K562 treated with DMSO at 1 percent for 48 hours (cell line): ENCODE data around the gene EIF4EBP3. TPM values are rescaled to one million over a fixed set of nuclear protein-coding genes. Genes with fewer than 3 reads are reported as not detected.

Experiments used
- total RNA-seq: library from RNA; unstranded; fragments of 300-600 nt; gene quantifications from 2 replicates; pipeline ENCODE4 v1.2.3, GENCODE V29; 2022; ENCODE audit warnings: low replicate concordance; ENCODE audit errors: extremely low read depth

The EIF4EBP3 gene
- not detected in 2 replicates for total RNA-seq

DNA sequence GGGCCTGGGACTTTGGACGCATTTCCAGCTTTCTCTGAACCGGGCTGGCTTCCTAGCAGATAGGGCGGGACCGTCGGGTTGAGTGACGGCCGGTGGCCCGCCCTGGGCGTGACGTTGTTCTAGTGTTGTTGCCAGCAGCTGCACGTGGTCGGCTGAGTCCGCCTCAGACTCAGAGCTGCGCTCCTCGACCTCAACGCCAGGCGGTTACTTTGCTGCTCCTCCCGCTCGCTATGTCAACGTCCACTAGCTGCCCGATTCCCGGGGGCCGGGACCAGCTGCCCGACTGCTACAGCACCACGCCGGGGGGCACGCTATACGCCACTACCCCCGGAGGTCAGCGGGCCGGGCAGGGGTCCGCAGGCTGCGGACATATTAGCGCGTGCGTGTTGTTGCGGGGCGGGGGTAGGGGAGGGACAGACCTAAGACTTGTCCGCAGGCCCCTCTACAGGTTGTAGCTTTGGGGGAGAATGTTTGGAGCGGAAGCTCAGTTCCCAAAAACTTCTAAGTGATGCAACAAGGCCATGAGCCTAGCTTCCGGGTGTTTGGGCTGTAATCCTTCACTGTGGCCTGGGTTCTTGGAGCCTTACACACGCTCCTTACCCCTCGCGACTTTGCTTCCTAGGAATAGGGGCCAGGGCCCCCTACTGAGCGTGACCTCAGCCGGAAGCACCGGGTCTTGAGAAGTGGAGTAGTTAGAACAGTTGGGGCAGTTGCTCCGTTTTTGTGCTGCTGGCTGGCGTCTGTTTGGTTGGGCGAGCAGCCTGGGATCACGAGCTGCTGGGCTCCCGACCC is at the start of gene EIF4EBP3:
Gene EIF4EBP3 (plus strand): TSS at position 155 of the 792 bp plus-strand sequence. CDS start 76 bp downstream, at position 231.

GRCh38 chr5:140557136-140557805 is 9.8 kb downstream of the EIF4EBP3 start, which contains the start of gene SRA1:
TSS of gene SRA1 (minus strand) at chr5:140557473. CDS start at chr5:140557452, 21 bp downstream.

DNA sequence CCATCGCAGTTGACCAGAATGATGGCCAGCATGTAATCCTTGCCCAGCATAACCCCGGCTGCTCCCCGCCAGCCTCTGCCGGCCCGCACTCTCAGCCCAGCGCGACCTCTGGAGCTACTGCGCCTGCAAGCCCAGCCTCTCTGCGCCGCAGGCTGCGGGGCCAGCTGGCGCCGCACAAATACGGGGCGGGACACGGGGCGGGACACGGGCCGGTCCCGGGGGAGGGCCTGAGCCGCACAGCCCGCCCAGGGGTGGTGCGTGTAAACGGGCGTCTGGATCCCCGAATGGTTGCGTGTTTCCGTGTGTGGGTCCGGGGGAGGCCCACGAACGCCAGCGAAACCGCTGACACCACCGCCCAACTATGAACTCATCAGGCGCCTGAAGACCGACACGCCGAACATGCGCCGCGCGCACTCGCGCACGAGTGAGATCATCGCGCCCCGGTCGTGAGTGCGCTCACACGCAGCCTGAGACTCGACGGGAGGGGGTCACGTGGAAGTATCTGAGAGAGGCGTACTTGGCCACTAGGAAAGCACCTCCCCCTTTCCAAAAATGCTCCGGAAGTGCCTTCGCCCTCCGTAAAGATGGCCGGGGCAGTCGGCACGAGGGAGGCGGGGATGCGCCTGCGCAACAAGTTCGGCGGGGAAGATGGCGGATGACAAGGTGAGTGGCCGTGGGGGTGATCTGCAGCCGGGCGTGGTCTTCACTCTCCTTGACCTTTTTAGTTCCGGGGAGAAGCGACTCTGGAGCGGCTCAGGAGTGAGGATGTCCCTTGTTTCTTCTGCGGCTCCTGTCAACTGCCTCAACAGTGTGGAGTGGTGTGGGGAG is 16.9 kb downstream of the EIF4EBP3 start, which contains the start of the genes APBB3 and SLC35A4:
Gene APBB3 (minus strand): TSS at position 403 of the 828 bp plus-strand sequence. CDS start 353 bp downstream, at position 50.
Gene SLC35A4 (plus strand): TSS at position 633 of the 828 bp plus-strand sequence. CDS start 2,342 bp downstream, outside the sequence.

Other genes starting within 250 kb of the EIF4EBP3 start
- gene PFDN1, start 244.6 kb upstream of the EIF4EBP3 start, total RNA-seq: not detected in 2 replicates
- not detected in 2 replicates for gene HBEGF, start 201.1 kb upstream of the EIF4EBP3 start, total RNA-seq
- gene SLC4A9, start 187.5 kb upstream of the EIF4EBP3 start, total RNA-seq: not detected in 2 replicates
- not detected in 2 replicates for gene ANKHD1, start 145.8 kb upstream of the EIF4EBP3 start, total RNA-seq
- gene SRA1, start 9.8 kb downstream of the EIF4EBP3 start, total RNA-seq: not detected in 2 replicates
- gene APBB3, start 16.9 kb downstream of the EIF4EBP3 start, total RNA-seq: not detected in 2 replicates
- gene SLC35A4, start 17.2 kb downstream of the EIF4EBP3 start, total RNA-seq: not detected in 2 replicates
- not detected in 2 replicates for gene CD14, start 85.5 kb downstream of the EIF4EBP3 start, total RNA-seq
- not detected in 2 replicates for gene TMCO6, start 91.8 kb downstream of the EIF4EBP3 start, total RNA-seq
- gene NDUFA2, start 100.0 kb downstream of the EIF4EBP3 start, total RNA-seq: not detected in 2 replicates
- gene IK, start 100.2 kb downstream of the EIF4EBP3 start, total RNA-seq: not detected in 2 replicates
- gene WDR55, start 117.2 kb downstream of the EIF4EBP3 start, total RNA-seq: not detected in 2 replicates
- gene DND1, start 125.9 kb downstream of the EIF4EBP3 start, total RNA-seq: not detected in 2 replicates
- not detected in 2 replicates for gene HARS1, start 143.7 kb downstream of the EIF4EBP3 start, total RNA-seq
- gene HARS2, start 143.8 kb downstream of the EIF4EBP3 start, total RNA-seq: not detected in 2 replicates
- gene ZMAT2, start 152.8 kb downstream of the EIF4EBP3 start, total RNA-seq: not detected in 2 replicates
- not detected in 2 replicates for gene PCDHA1, start 238.5 kb downstream of the EIF4EBP3 start, total RNA-seq
- not detected in 2 replicates for gene PCDHA2, start 247.2 kb downstream of the EIF4EBP3 start, total RNA-seq